H9 (cell line): Measurements from ENCODE around the gene RASSF5. TPM values are rescaled to one million over a fixed set of nuclear protein-coding genes. Genes with fewer than 3 reads are reported as not detected.

Source experiments
- DNase-seq: peaks from one replicate; pipeline ENCODE4 v3.0.0-alpha.2; 2017
- H2AFZ ChIP-seq: one replicate; pipeline ENCODE4 v1.6.1; 2013; ENCODE audit warnings: mild to moderate bottlenecking, low read length, control low read depth, moderate library complexity
- H2AK5ac ChIP-seq: 2 replicates; pipeline ENCODE4 v1.6.1; 2013; ENCODE audit warnings: low read length, control low read depth, mixed read lengths; ENCODE audit not compliant: insufficient read length
- H2BK120ac ChIP-seq: one replicate; pipeline ENCODE4 v1.6.1; 2013; ENCODE audit warnings: low read depth, mild to moderate bottlenecking, low read length, control low read depth, inconsistent platforms; ENCODE audit not compliant: poor library complexity, severe bottlenecking
- H2BK12ac ChIP-seq: 2 replicates; pipeline ENCODE4 v1.6.1; 2013; ENCODE audit warnings: low read length, control low read depth, mixed read lengths, low read depth; ENCODE audit not compliant: insufficient read length
- H2BK15ac ChIP-seq: 2 replicates; pipeline ENCODE4 v1.6.1; 2013; ENCODE audit warnings: low read depth, low read length, control low read depth
- H2BK20ac ChIP-seq: one replicate; pipeline ENCODE4 v1.6.1; 2013; ENCODE audit warnings: low read depth, mild to moderate bottlenecking, low read length, control low read depth, inconsistent platforms; ENCODE audit not compliant: poor library complexity, severe bottlenecking
- H2BK5ac ChIP-seq: 2 replicates; pipeline ENCODE4 v1.6.1; 2013; ENCODE audit warnings: low read length, control low read depth, mixed read lengths; ENCODE audit not compliant: insufficient read length
- H3K14ac ChIP-seq: 2 replicates; pipeline ENCODE4 v1.6.1; 2013; ENCODE audit warnings: low read length, control low read depth; ENCODE audit not compliant: insufficient read depth
- H3K18ac ChIP-seq: 2 replicates; pipeline ENCODE4 v1.6.1; 2013; ENCODE audit warnings: low read depth, mild to moderate bottlenecking, mixed read lengths, low read length, control low read depth; ENCODE audit not compliant: insufficient read length
- H3K23ac ChIP-seq: 2 replicates; pipeline ENCODE4 v1.6.1; 2013; ENCODE audit warnings: low read length, control low read depth, mixed read lengths, low read depth; ENCODE audit not compliant: insufficient read length
- H3K23me2 ChIP-seq: 2 replicates; pipeline ENCODE4 v1.6.1; 2013; ENCODE audit warnings: low read depth, mild to moderate bottlenecking, mixed read lengths, low read length, control low read depth; ENCODE audit not compliant: insufficient read length, poor library complexity, severe bottlenecking
- H3K27ac ChIP-seq: 2 replicates; pipeline ENCODE4 v1.5.1; 2013; ENCODE audit warnings: low read length, control low read depth, mixed read lengths, low read depth; ENCODE audit not compliant: insufficient read length
- H3K27me3 ChIP-seq: 2 replicates; pipeline ENCODE4 v1.6.1; 2013; ENCODE audit warnings: low read length, control low read depth, inconsistent platforms; ENCODE audit not compliant: insufficient read depth
- H3K4ac ChIP-seq: 2 replicates; pipeline ENCODE4 v1.6.1; 2013; ENCODE audit warnings: low read depth, mild to moderate bottlenecking, control low read depth, inconsistent platforms, low read length, moderate library complexity
- H3K4me1 ChIP-seq: 2 replicates; pipeline ENCODE4 v1.6.1; 2013; ENCODE audit warnings: low read length, control low read depth, inconsistent platforms; ENCODE audit not compliant: insufficient read depth
- H3K4me2 ChIP-seq: 2 replicates; pipeline ENCODE4 v1.6.1; 2013; ENCODE audit warnings: low read length, control low read depth, mixed read lengths; ENCODE audit not compliant: insufficient read length, insufficient read depth
- H3K56ac ChIP-seq: 2 replicates; pipeline ENCODE4 v1.6.1; 2013; ENCODE audit warnings: low read depth, mild to moderate bottlenecking, mixed read lengths, low read length, control low read depth; ENCODE audit not compliant: insufficient read length
- H3K79me1 ChIP-seq: 2 replicates; pipeline ENCODE4 v1.6.1; 2013; ENCODE audit warnings: low read depth, mild to moderate bottlenecking, moderate library complexity, low read length, control low read depth, inconsistent platforms; ENCODE audit not compliant: insufficient read depth, poor library complexity, severe bottlenecking
- H3K79me2 ChIP-seq: 2 replicates; pipeline ENCODE4 v1.6.1; 2013; ENCODE audit warnings: low read length, control low read depth, inconsistent platforms; ENCODE audit not compliant: insufficient read depth
- H3K9ac ChIP-seq: 2 replicates; pipeline ENCODE4 v1.6.1; 2013; ENCODE audit warnings: low read length, control low read depth, mixed read lengths; ENCODE audit not compliant: insufficient read length; ENCODE audit errors: extremely low read depth
- H3K9me3 ChIP-seq: one replicate; pipeline ENCODE4 v1.6.1; 2013; ENCODE audit warnings: low read depth, low read length, inconsistent platforms; ENCODE audit not compliant: control insufficient read depth
- H3T11ph ChIP-seq: one replicate; pipeline ENCODE4 v1.6.1; 2013; ENCODE audit warnings: mild to moderate bottlenecking, low read length, control low read depth, inconsistent platforms
- H4K20me1 ChIP-seq: one replicate; pipeline ENCODE4 v1.6.1; 2013; ENCODE audit not compliant: control insufficient read depth, insufficient read length, insufficient read depth
- H4K5ac ChIP-seq: 2 replicates; pipeline ENCODE4 v1.6.1; 2013; ENCODE audit warnings: low read depth, mild to moderate bottlenecking, mixed read lengths, low read length, control low read depth; ENCODE audit not compliant: insufficient read length
- H4K8ac ChIP-seq: replicated peaks from 2 replicates; pipeline ENCODE4 v1.6.1; 2013; ENCODE audit warnings: low read length, control low read depth, mixed read lengths, low read depth; ENCODE audit not compliant: insufficient read length
- H4K91ac ChIP-seq: 2 replicates; pipeline ENCODE4 v1.6.1; 2013; ENCODE audit warnings: low read depth, mild to moderate bottlenecking, moderate library complexity, mixed read lengths, low read length, control low read depth; ENCODE audit not compliant: insufficient read length
- H3K27ac Mint-ChIP-seq, 3 experiments: 2 replicates in 2 of 3; 3 replicates in 1 of 3; pipeline ENCODE4 v1.8.0; 2020 to 2021; ENCODE audit warnings: mixed read lengths in 3 of 3, mild to moderate bottlenecking in 1 of 3, moderate library complexity in 1 of 3
- H3K27me3 Mint-ChIP-seq: 2 replicates; pipeline ENCODE4 v1.8.0; 2021; ENCODE audit warnings: low read depth, mild to moderate bottlenecking, moderate library complexity, mixed read lengths
- H3K36me3 Mint-ChIP-seq, 3 experiments: 2 replicates in 2 of 3; 3 replicates in 1 of 3; pipeline ENCODE4 v1.8.0; 2020 to 2021; ENCODE audit warnings: low read depth in 3 of 3, mixed read lengths in 3 of 3; ENCODE audit not compliant: insufficient read depth in 1 of 3
- H3K4me1 Mint-ChIP-seq, 2 experiments: 2 replicates each; pipeline ENCODE4 v1.8.0; 2020; ENCODE audit warnings: mixed read lengths in 2 of 2
- H3K4me3 Mint-ChIP-seq, 2 experiments: 2 replicates in 1 of 2; 3 replicates in 1 of 2; pipeline ENCODE4 v1.8.0; 2020 to 2021; ENCODE audit warnings: mild to moderate bottlenecking in 2 of 2, mixed read lengths in 2 of 2, moderate library complexity in 1 of 2
- H3K9me3 Mint-ChIP-seq, 2 experiments: 2 replicates in 1 of 2; 3 replicates in 1 of 2; pipeline ENCODE4 v1.8.0; 2020; ENCODE audit warnings: mild to moderate bottlenecking in 2 of 2, mixed read lengths in 2 of 2, moderate library complexity in 1 of 2
- CTCF ChIP-seq: fragments of 200-600 bp; sonication (generic); conservative IDR thresholded peaks from 3 replicates; pipeline ENCODE4 v1.8.0; 2021; ENCODE audit warnings: antibody characterized with exemption, mild to moderate bottlenecking
- WGBS: extraction: QIAGEN DNeasy Blood & Tissue Kit; methylation state at CpG from one replicate; pipeline ENCODE4 v1.1.7; 2013; ENCODE audit warnings: missing lambda C conversion rate, low lambda C conversion rate, mixed read lengths; ENCODE audit not compliant: insufficient read length; ENCODE audit errors: extremely low coverage; 5-methylcytosine and 5-hydroxymethylcytosine counted together
- total RNA-seq: library from RNA; stranded (reverse); gene quantifications from 2 replicates; pipeline ENCODE4 v1.2.1, GENCODE V29; 2021

The RASSF5 gene
- total RNA-seq, 1 experiment from 2014 or later, result 0.50 TPM

DNA sequence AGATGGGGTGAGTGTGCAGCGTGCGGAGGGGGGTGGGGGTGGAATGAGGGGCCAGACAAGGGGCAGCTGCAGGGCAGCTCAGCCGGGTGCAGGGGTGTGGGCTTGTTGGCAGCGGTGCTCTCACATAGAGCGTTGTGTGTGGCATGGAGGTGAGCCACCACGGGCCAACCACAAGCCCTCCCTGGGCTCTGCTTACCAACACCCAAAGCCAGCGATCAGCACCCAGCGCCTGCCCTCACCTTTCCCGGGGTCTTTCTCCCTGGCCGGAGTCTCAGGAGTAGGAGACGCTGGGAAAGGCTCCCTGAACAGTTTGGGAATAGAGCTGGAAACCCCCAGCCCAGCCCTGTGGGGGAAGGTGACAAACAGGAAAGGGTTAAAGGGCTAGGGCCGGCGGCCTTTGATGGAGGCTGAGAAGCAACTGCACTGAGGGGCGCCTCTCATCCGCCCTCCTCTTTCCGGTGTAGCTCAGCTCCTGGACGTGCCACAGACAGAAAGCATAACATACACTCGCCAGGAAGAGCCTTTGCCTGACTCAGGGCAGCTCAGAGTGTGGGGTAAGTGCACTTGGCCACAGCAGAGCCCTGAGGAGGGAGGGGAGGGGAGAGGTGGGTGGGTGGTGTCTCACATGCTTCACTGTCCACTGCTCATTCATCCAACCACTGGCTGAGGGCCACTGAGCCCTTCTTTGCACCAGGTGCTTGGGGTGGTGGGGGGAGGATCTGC, 36.5 kb upstream of the RASSF5 start:
- peak; percentile 70 for DNase-seq

More for the DNA sequence above, 36.5 kb upstream of the RASSF5 start:
- peaks cover 29% of the 10 kb centered on the region for H3K27me3 Mint-ChIP-seq
- Histone ChIP-seq H3K23ac (no peak overlapping the region), H3K9me3 (no peaks in the 10 kb centered on the region), H3K23me2 (peaks cover 11% of the 10 kb centered on the region), H2BK5ac (no peak overlapping the region), H3K4me2 (peak overlapping the region; percentile 60), H3T11ph (no peak overlapping the region), H3K4me1 (peaks cover 12% of the 10 kb centered on the region; the same call in 1 of the 2 replicates), H4K20me1 (no peaks in the 10 kb centered on the region), H4K8ac (no peak overlapping the region), H3K18ac (no peak overlapping the region), H3K9ac (no peak overlapping the region), H3K79me2 (no peaks in the 10 kb centered on the region), H3K14ac (no peak overlapping the region), H4K91ac (no peak overlapping the region), H2BK20ac (no peak overlapping the region), H2BK12ac (no peak overlapping the region), H3K79me1 (no peaks in the 10 kb centered on the region), H3K56ac (no peak overlapping the region), H4K5ac (no peak overlapping the region), H3K27me3 (no peaks in the 10 kb centered on the region), H2AK5ac (no peak overlapping the region), H2AFZ (no peak overlapping the region), H3K4ac (no peak overlapping the region), H3K27ac (no peak overlapping the region), H2BK120ac (no peak overlapping the region), H2BK15ac (no peak overlapping the region)
- H3K27ac Mint-ChIP-seq, result no peak overlapping the region; a peak in 2 of 7 replicates
- H3K4me3 Mint-ChIP-seq, result peak overlapping the region; percentile 68 to 83
- no CpG with 5 or more reads among the region's 18 CpGs for WGBS
- no peak for TF ChIP-seq CTCF
- H3K9me3 Mint-ChIP-seq, result no peaks in the 10 kb centered on the region
- H3K36me3 Mint-ChIP-seq, result peaks cover 7 to 10% (median 9%) of the 10 kb centered on the region in 3 experiments; a peak in 5 of 7 replicates
- H3K4me1 Mint-ChIP-seq, result peaks cover 62 to 66% of the 10 kb centered on the region in 2 experiments
